Mesendoderm (in vitro differentiated cells): ENCODE measurements around the gene STX11.
"Not testable (repeated sequence)": the region's sequence is repeated elsewhere in the genome, so short reads cannot be mapped to it uniquely, and the experiment has no call there.

Source experiments
- DNase-seq: peaks from one replicate; pipeline ENCODE4 v3.0.0; 2013
- H2AK5ac ChIP-seq: 2 replicates; pipeline ENCODE4 v1.6.1; 2013; ENCODE audit warnings: low read length, inconsistent platforms
- H2BK120ac ChIP-seq: 2 replicates; pipeline ENCODE4 v1.6.1; 2013; ENCODE audit warnings: low read depth, mild to moderate bottlenecking, low read length, moderate library complexity, mixed read lengths
- H2BK15ac ChIP-seq: replicated peaks from 2 replicates; pipeline ENCODE4 v1.6.1; 2013; ENCODE audit warnings: low read depth, mild to moderate bottlenecking, moderate library complexity
- H2BK5ac ChIP-seq: 2 replicates; pipeline ENCODE4 v1.6.1; 2013; ENCODE audit warnings: low read length, inconsistent platforms
- H3K18ac ChIP-seq: 2 replicates; pipeline ENCODE4 v1.6.1; 2013; ENCODE audit warnings: mild to moderate bottlenecking, low read length, mixed read lengths
- H3K23ac ChIP-seq: one replicate; pipeline ENCODE4 v1.6.1; 2013; ENCODE audit warnings: low read length
- H3K27ac ChIP-seq: 2 replicates; pipeline ENCODE4 v1.5.1; 2013; ENCODE audit warnings: low read depth, mild to moderate bottlenecking, inconsistent platforms, low read length, moderate library complexity
- H3K27me3 ChIP-seq: 2 replicates; pipeline ENCODE4 v1.6.1; 2013; ENCODE audit warnings: low read length, control low read depth, mild to moderate bottlenecking, inconsistent platforms; ENCODE audit not compliant: insufficient read depth, poor library complexity
- H3K36me3 ChIP-seq: 2 replicates; pipeline ENCODE4 v1.6.1; 2013; ENCODE audit warnings: low read length, inconsistent platforms; ENCODE audit not compliant: control insufficient read depth, insufficient read depth
- H3K4ac ChIP-seq: one replicate; pipeline ENCODE4 v1.6.1; 2013; ENCODE audit warnings: low read depth, mild to moderate bottlenecking, low read length, moderate library complexity
- H3K4me1 ChIP-seq: 2 replicates; pipeline ENCODE4 v1.6.1; 2013; ENCODE audit warnings: low read depth, low read length, inconsistent platforms; ENCODE audit not compliant: control insufficient read depth
- H3K4me2 ChIP-seq: 2 replicates; pipeline ENCODE4 v1.6.1; 2013; ENCODE audit warnings: low read length
- H3K4me3 ChIP-seq: 2 replicates; pipeline ENCODE4 v1.5.1; 2013; ENCODE audit warnings: mild to moderate bottlenecking, low read length
- H3K56ac ChIP-seq: one replicate; pipeline ENCODE4 v1.6.1; 2013; ENCODE audit warnings: low read length
- H3K79me1 ChIP-seq: 2 replicates; pipeline ENCODE4 v1.6.1; 2013; ENCODE audit warnings: low read length, inconsistent platforms
- H3K79me2 ChIP-seq: 2 replicates; pipeline ENCODE4 v1.6.1; 2013; ENCODE audit warnings: mild to moderate bottlenecking, low read length; ENCODE audit not compliant: control insufficient read depth, insufficient read depth
- H3K9ac ChIP-seq: 2 replicates; pipeline ENCODE4 v1.6.1; 2013; ENCODE audit warnings: low read length, inconsistent platforms
- H4K5ac ChIP-seq: one replicate; pipeline ENCODE4 v1.6.1; 2013; ENCODE audit warnings: low read length
- H4K8ac ChIP-seq: one replicate; pipeline ENCODE4 v1.6.1; 2013; ENCODE audit warnings: low read depth, mild to moderate bottlenecking, control low read depth, low read length, moderate library complexity
- WGBS: extraction: QIAGEN DNeasy Blood & Tissue Kit; methylation state at CpG from one replicate; pipeline ENCODE4 v1.1.7; 2013; ENCODE audit warnings: low lambda C conversion rate, missing lambda C conversion rate; ENCODE audit not compliant: insufficient coverage; ENCODE audit errors: extremely low coverage; 5-methylcytosine and 5-hydroxymethylcytosine counted together

The STX11 gene

GRCh38 chr6:144181639-144182038 is 31.3 kb downstream of the STX11 start:
- H3K4me3 ChIP-seq: no peak overlapping the region
- H2BK15ac ChIP-seq: no peak overlapping the region
- no peaks in the 10 kb centered on the region for H3K79me1 ChIP-seq
- H3K9ac ChIP-seq: no peak overlapping the region
- no peak overlapping the region for H3K27ac ChIP-seq
- no CpG with 5 or more reads among the region's 2 CpGs for WGBS
- H3K56ac ChIP-seq: no peak overlapping the region
- H3K79me2 ChIP-seq: no peaks in the 10 kb centered on the region
- no peaks in the 10 kb centered on the region for H3K36me3 ChIP-seq
- H2BK120ac ChIP-seq: no peak overlapping the region
- H3K4me1 ChIP-seq: no peaks in the 10 kb centered on the region
- no peak overlapping the region for H4K5ac ChIP-seq
- no peak overlapping the region for H4K8ac ChIP-seq
- no peak overlapping the region for H2BK5ac ChIP-seq
- no peak overlapping the region for H2AK5ac ChIP-seq
- no peak overlapping the region for H3K23ac ChIP-seq
- no peak overlapping the region for H3K18ac ChIP-seq
- no peak overlapping the region for H3K4ac ChIP-seq
- no peak overlapping the region for H3K4me2 ChIP-seq
- no peak for DNase-seq
- H3K27me3 ChIP-seq: no peaks in the 10 kb centered on the region

GRCh38 chr6:144184186-144184585 is 33.9 kb downstream of the STX11 start:
- DNase-seq, H3K23ac ChIP-seq, H3K79me2 ChIP-seq, H2AK5ac ChIP-seq, H3K56ac ChIP-seq, H3K18ac ChIP-seq, H3K4ac ChIP-seq, H3K79me1 ChIP-seq, H3K9ac ChIP-seq, H3K4me1 ChIP-seq, H3K4me2 ChIP-seq, H3K27ac ChIP-seq, H4K5ac ChIP-seq, H3K4me3 ChIP-seq, H2BK15ac ChIP-seq, H2BK5ac ChIP-seq, H2BK120ac ChIP-seq, H3K36me3 ChIP-seq, H4K8ac ChIP-seq, H3K27me3 ChIP-seq: not testable (repeated sequence)
- WGBS: no CpG with 5 or more reads among the region's 1 CpG

GRCh38 chr6:144185133-144185836 is 35.0 kb downstream of the STX11 start:
- no peak overlapping the region for H3K9ac ChIP-seq
- H3K23ac ChIP-seq: no peak overlapping the region
- no peak overlapping the region for H3K4ac ChIP-seq
- no peaks in the 10 kb centered on the region for H3K4me1 ChIP-seq
- H4K8ac ChIP-seq: no peak overlapping the region
- no peak overlapping the region for H3K27ac ChIP-seq
- no peak overlapping the region for H2BK5ac ChIP-seq
- no CpG with 5 or more reads among the region's 4 CpGs for WGBS
- H3K18ac ChIP-seq: no peak overlapping the region
- H3K36me3 ChIP-seq: no peaks in the 10 kb centered on the region
- no peak overlapping the region for H3K56ac ChIP-seq
- no peak overlapping the region for H4K5ac ChIP-seq
- H3K79me2 ChIP-seq: no peaks in the 10 kb centered on the region
- H2AK5ac ChIP-seq: no peak overlapping the region
- no peak overlapping the region for H2BK120ac ChIP-seq
- no peak overlapping the region for H3K4me2 ChIP-seq
- no peak overlapping the region for H3K4me3 ChIP-seq
- DNase-seq: no peak
- no peaks in the 10 kb centered on the region for H3K27me3 ChIP-seq
- H2BK15ac ChIP-seq: no peak overlapping the region
- H3K79me1 ChIP-seq: no peaks in the 10 kb centered on the region

GRCh38 chr6:144186817-144187625 is 36.7 kb downstream of the STX11 start:
- DNase-seq: no peak
- H3K18ac ChIP-seq: no peak overlapping the region
- no peak overlapping the region for H3K27ac ChIP-seq
- H3K79me2 ChIP-seq: no peaks in the 10 kb centered on the region
- no peak overlapping the region for H3K9ac ChIP-seq
- H3K4me3 ChIP-seq: no peak overlapping the region
- H2BK5ac ChIP-seq: no peak overlapping the region
- H3K36me3 ChIP-seq: no peaks in the 10 kb centered on the region
- H3K23ac ChIP-seq: no peak overlapping the region
- H2AK5ac ChIP-seq: no peak overlapping the region
- no peak overlapping the region for H4K5ac ChIP-seq
- no peaks in the 10 kb centered on the region for H3K4me1 ChIP-seq
- WGBS: no CpG with 5 or more reads among the region's 79 CpGs
- H2BK120ac ChIP-seq: no peak overlapping the region
- H2BK15ac ChIP-seq: no peak overlapping the region
- no peaks in the 10 kb centered on the region for H3K27me3 ChIP-seq
- no peak overlapping the region for H3K56ac ChIP-seq
- H3K79me1 ChIP-seq: no peaks in the 10 kb centered on the region
- no peak overlapping the region for H4K8ac ChIP-seq
- H3K4ac ChIP-seq: no peak overlapping the region
- no peak overlapping the region for H3K4me2 ChIP-seq

GRCh38 chr6:144189351-144189750 is 39.0 kb downstream of the STX11 start:
- H4K5ac ChIP-seq: no peak overlapping the region
- no peak overlapping the region for H3K4ac ChIP-seq
- no peaks in the 10 kb centered on the region for H3K36me3 ChIP-seq
- no peak overlapping the region for H4K8ac ChIP-seq
- no peaks in the 10 kb centered on the region for H3K79me2 ChIP-seq
- H2AK5ac ChIP-seq: no peak overlapping the region
- no peak overlapping the region for H3K56ac ChIP-seq
- DNase-seq: no peak
- H3K23ac ChIP-seq: no peak overlapping the region
- H3K27ac ChIP-seq: no peak overlapping the region
- no peak overlapping the region for H2BK5ac ChIP-seq
- no peak overlapping the region for H3K9ac ChIP-seq
- no peaks in the 10 kb centered on the region for H3K4me1 ChIP-seq
- no peak overlapping the region for H2BK15ac ChIP-seq
- no peak overlapping the region for H2BK120ac ChIP-seq
- no peak overlapping the region for H3K4me2 ChIP-seq
- no peak overlapping the region for H3K18ac ChIP-seq
- no peaks in the 10 kb centered on the region for H3K27me3 ChIP-seq
- H3K79me1 ChIP-seq: no peaks in the 10 kb centered on the region
- H3K4me3 ChIP-seq: no peak overlapping the region
